Keratinocyte (primary cell): ENCODE results near the gene NRG2. TPM values are rescaled to one million over a fixed set of nuclear protein-coding genes. Genes with fewer than 3 reads are reported as not detected.
A peak's percentile ranks its signal among the peaks of the same experiment; 100 is the strongest.

Source experiments
- DNase-seq: peaks from one replicate; pipeline ENCODE4 v3.0.0-alpha.2; 2011; ENCODE audit warnings: low read depth, missing footprints, low spot score
- FAIRE-seq: peaks from 2 replicates; lab custom pipeline; 2011; peaks lifted over from hg19 to GRCh38; lab: Jason Lieb, UNC
- H2AFZ ChIP-seq: 2 replicates; pipeline ENCODE4 v1.6.0; 2012; ENCODE audit warnings: low read length, control low read depth, inconsistent platforms; ENCODE audit not compliant: control insufficient read depth
- H3K27ac ChIP-seq: 2 replicates; pipeline ENCODE4 v1.5.1; 2011; ENCODE audit warnings: low read length; ENCODE audit not compliant: control insufficient read depth, insufficient read depth
- H3K27me3 ChIP-seq: 3 replicates; pipeline ENCODE4 v1.6.0; 2011; ENCODE audit warnings: low read length; ENCODE audit not compliant: control insufficient read depth, insufficient read depth; ENCODE audit errors: extremely low read depth
- H3K36me3 ChIP-seq, 2 experiments: 2 replicates in 1 of 2; 3 replicates in 1 of 2; pipeline ENCODE4 v1.5.1; 2011; ENCODE audit warnings: low read length in 2 of 2, mild to moderate bottlenecking in 1 of 2; ENCODE audit not compliant: control insufficient read depth in 2 of 2, insufficient read depth in 2 of 2; ENCODE audit errors: extremely low read depth in 1 of 2
- H3K4me1 ChIP-seq: 3 replicates; pipeline ENCODE4 v1.5.1; 2011; ENCODE audit warnings: low read length; ENCODE audit not compliant: control insufficient read depth, insufficient read depth; ENCODE audit errors: extremely low read depth
- H3K4me2 ChIP-seq: 3 replicates; pipeline ENCODE4 v1.6.0; 2011; ENCODE audit warnings: low read depth, low read length; ENCODE audit not compliant: control insufficient read depth, insufficient read depth; ENCODE audit errors: extremely low read depth
- H3K4me3 ChIP-seq, 3 experiments: fragments of 200-600 bp in 1 of 3; sonication (generic) in 1 of 3; 2 replicates in 2 of 3; 3 replicates in 1 of 3; pipeline ENCODE4 v1.5.1; 2011 to 2016; ENCODE audit warnings: low read length in 3 of 3, mild to moderate bottlenecking in 3 of 3, control low read depth in 2 of 3, inconsistent platforms in 1 of 3, low read depth in 1 of 3, mixed read lengths in 1 of 3, mixed run types in 1 of 3, moderate library complexity in 1 of 3; ENCODE audit not compliant: control insufficient read depth in 2 of 3, insufficient read depth in 2 of 3; ENCODE audit errors: extremely low read depth in 1 of 3
- H3K79me2 ChIP-seq: 2 replicates; pipeline ENCODE4 v1.6.0; 2012; ENCODE audit warnings: low read length; ENCODE audit not compliant: control insufficient read depth, insufficient read depth
- H3K9ac ChIP-seq: 3 replicates; pipeline ENCODE4 v1.6.0; 2011; ENCODE audit warnings: low read length; ENCODE audit not compliant: control insufficient read depth, insufficient read depth; ENCODE audit errors: extremely low read depth
- H3K9me1 ChIP-seq: 3 replicates; pipeline ENCODE4 v1.6.0; 2011; ENCODE audit warnings: low read length; ENCODE audit not compliant: control insufficient read depth, insufficient read depth; ENCODE audit errors: extremely low read depth
- H3K9me3 ChIP-seq: 2 replicates; pipeline ENCODE4 v1.5.1; 2012; ENCODE audit warnings: low read depth, low read length; ENCODE audit not compliant: control insufficient read depth
- H4K20me1 ChIP-seq: 3 replicates; pipeline ENCODE4 v1.6.0; 2011; ENCODE audit warnings: low read length; ENCODE audit not compliant: control insufficient read depth, insufficient read depth; ENCODE audit errors: extremely low read depth
- EZH2 ChIP-seq: IDR thresholded peaks from one replicate; pipeline ENCODE4 v1.6.1; 2012; ENCODE audit warnings: inconsistent platforms, mild to moderate bottlenecking, low read length, moderate library complexity
- dilution Hi-C: fragments of 300-500 bp; cut with MboI; formaldehyde crosslinking; loops from one replicate; pipeline ENCODE4 v1.7.0; 2020; ENCODE audit warnings: low sequenced_read_pairs; ENCODE audit not compliant: extremely low pct_ligation_motif_present
- polyA plus RNA-seq, 5 experiments: library from polyadenylated mRNA; depleted of rRNA in 3 of 5; stranded (reverse) in 3 of 5; stranded (forward) in 1 of 5; unstranded in 1 of 5; fragments of >200 nt; gene quantifications; 1 replicate in 1 of 5; 2 replicates in 3 of 5; 3 replicates in 1 of 5; pipeline versions ENCODE4 v1.2.1 to v1.2.3, GENCODE V29; 2011 to 2012; ENCODE audit warnings: missing spikeins in 2 of 5, low read depth in 1 of 5, low replicate concordance in 1 of 5
- TF ChIP-seq, protein P1 (sequence below), 3 experiments: IDR thresholded peaks in 1 of 3; conservative IDR thresholded peaks in 1 of 3; optimal IDR thresholded peaks in 1 of 3; 2 replicates in 2 of 3; 3 replicates in 1 of 3; pipeline versions ENCODE3 to v1.5.1; 2011; ENCODE audit warnings: low read length in 3 of 3, mild to moderate bottlenecking in 3 of 3, moderate library complexity in 2 of 3, control low read depth in 1 of 3, inconsistent platforms in 1 of 3; ENCODE audit not compliant: insufficient read depth in 2 of 3; ENCODE audit errors: extremely low read depth in 1 of 3

NRG2 gene
- polyA plus RNA-seq, 1 donor (not counting 4 experiments of a cell fraction or from before 2014, with no cell fraction given): 0.13 TPM

- Histone ChIP-seq H3K36me3 (no peaks in the 10 kb centered on the region), H3K4me2 (no peak overlapping the region), H4K20me1 (no peaks in the 10 kb centered on the region), H3K4me1 (no peaks in the 10 kb centered on the region), H2AFZ (no peak overlapping the region), H3K9me1 (no peaks in the 10 kb centered on the region), H3K27ac (no peak overlapping the region), H3K27me3 (no peaks in the 10 kb centered on the region), H3K79me2 (no peaks in the 10 kb centered on the region), H3K4me3 (no peak overlapping the region), H3K9me3 (no peaks in the 10 kb centered on the region), H3K9ac (no peak overlapping the region)
- dilution Hi-C loops: no loop called here
- no peak for TF ChIP-seq EZH2
- TF ChIP-seq, protein P1, sequence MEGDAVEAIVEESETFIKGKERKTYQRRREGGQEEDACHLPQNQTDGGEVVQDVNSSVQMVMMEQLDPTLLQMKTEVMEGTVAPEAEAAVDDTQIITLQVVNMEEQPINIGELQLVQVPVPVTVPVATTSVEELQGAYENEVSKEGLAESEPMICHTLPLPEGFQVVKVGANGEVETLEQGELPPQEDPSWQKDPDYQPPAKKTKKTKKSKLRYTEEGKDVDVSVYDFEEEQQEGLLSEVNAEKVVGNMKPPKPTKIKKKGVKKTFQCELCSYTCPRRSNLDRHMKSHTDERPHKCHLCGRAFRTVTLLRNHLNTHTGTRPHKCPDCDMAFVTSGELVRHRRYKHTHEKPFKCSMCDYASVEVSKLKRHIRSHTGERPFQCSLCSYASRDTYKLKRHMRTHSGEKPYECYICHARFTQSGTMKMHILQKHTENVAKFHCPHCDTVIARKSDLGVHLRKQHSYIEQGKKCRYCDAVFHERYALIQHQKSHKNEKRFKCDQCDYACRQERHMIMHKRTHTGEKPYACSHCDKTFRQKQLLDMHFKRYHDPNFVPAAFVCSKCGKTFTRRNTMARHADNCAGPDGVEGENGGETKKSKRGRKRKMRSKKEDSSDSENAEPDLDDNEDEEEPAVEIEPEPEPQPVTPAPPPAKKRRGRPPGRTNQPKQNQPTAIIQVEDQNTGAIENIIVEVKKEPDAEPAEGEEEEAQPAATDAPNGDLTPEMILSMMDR (optimal IDR thresholded peaks at IDR 0.05 in 1 of 3, IDR thresholded peaks at IDR 0.05 in 1 of 3, conservative IDR thresholded peaks at IDR 0.05 in 1 of 3; ENCODE audit: extremely low read depth in 1 of 3, insufficient read depth in 2 of 3, low read length in 3 of 3): no peak
- FAIRE-seq (no peak), DNase-seq (no peak)
These were observed 192.6 kb downstream of the NRG2 start for GRCh38 chr5:139850423-139851016.

GRCh38 chr5:139849942-139850341, 193.2 kb downstream of the NRG2 start:
- Histone ChIP-seq H3K4me3 (no peak overlapping the region), H3K27me3 (no peaks in the 10 kb centered on the region), H3K4me1 (no peaks in the 10 kb centered on the region), H3K4me2 (no peak overlapping the region), H3K27ac (no peak overlapping the region), H3K9ac (no peak overlapping the region), H4K20me1 (no peaks in the 10 kb centered on the region), H3K9me3 (no peaks in the 10 kb centered on the region), H3K36me3 (no peaks in the 10 kb centered on the region), H2AFZ (no peak overlapping the region), H3K79me2 (no peaks in the 10 kb centered on the region), H3K9me1 (no peaks in the 10 kb centered on the region)
- TF ChIP-seq EZH2: peak; percentile 33
- TF ChIP-seq, protein P1 (optimal IDR thresholded peaks at IDR 0.05 in 1 of 3, IDR thresholded peaks at IDR 0.05 in 1 of 3, conservative IDR thresholded peaks at IDR 0.05 in 1 of 3; ENCODE audit: extremely low read depth in 1 of 3, insufficient read depth in 2 of 3, low read length in 3 of 3): no peak
- FAIRE-seq (no peak), DNase-seq (no peak)
- dilution Hi-C loops: loop anchor here (25.0 kb wide), 1 partner anchor 112 kb away; no protein-coding TSS in a partner anchor
